Ishikawa (cell line): ENCODE results near the gene MRTFB.

Experiments used
- CEBPB ChIP-seq: IDR thresholded peaks from 2 replicates; pipeline ENCODE4 v1.6.1; 2012
- CREB1 ChIP-seq: IDR thresholded peaks from 2 replicates; pipeline ENCODE4 v1.6.1; 2012; ENCODE audit warnings: low read depth
- EGR1 ChIP-seq: IDR thresholded peaks from 2 replicates; pipeline ENCODE4 v1.6.1; 2012
- EP300 ChIP-seq: IDR thresholded peaks from 2 replicates; pipeline ENCODE4 v1.6.1; 2012; ENCODE audit warnings: borderline replicate concordance
- FOXM1 ChIP-seq: IDR thresholded peaks from 2 replicates; pipeline ENCODE4 v1.6.1; 2012; ENCODE audit warnings: low read depth, borderline replicate concordance
- NFIC ChIP-seq: IDR thresholded peaks from 2 replicates; pipeline ENCODE4 v1.6.1; 2012
- RAD21 ChIP-seq: IDR thresholded peaks from 2 replicates; pipeline ENCODE4 v1.6.1; 2012; ENCODE audit warnings: low read depth
- TAF1 ChIP-seq: IDR thresholded peaks from 2 replicates; pipeline ENCODE4 v1.6.1; 2012; ENCODE audit warnings: low read depth, mild to moderate bottlenecking
- TCF12 ChIP-seq: IDR thresholded peaks from 2 replicates; pipeline ENCODE4 v1.6.1; 2012; ENCODE audit warnings: low read depth
- TEAD4 ChIP-seq: IDR thresholded peaks from 2 replicates; pipeline ENCODE4 v1.6.1; 2012
- YY1 ChIP-seq: IDR thresholded peaks from 2 replicates; pipeline ENCODE4 v1.6.1; 2012; ENCODE audit warnings: low read depth
- ZBTB7A ChIP-seq: IDR thresholded peaks from 2 replicates; pipeline ENCODE4 v1.6.1; 2012; ENCODE audit warnings: low read depth
- TF ChIP-seq, protein P1 (sequence below): IDR thresholded peaks from 2 replicates; pipeline ENCODE4 v1.6.1; 2012
- TF ChIP-seq, protein P2 (sequence below): IDR thresholded peaks from 2 replicates; pipeline ENCODE4 v1.6.1; 2012
- TF ChIP-seq, protein P3 (sequence below): IDR thresholded peaks from 2 replicates; pipeline ENCODE4 v1.6.1; 2012; ENCODE audit warnings: low read depth, mild to moderate bottlenecking

The MRTFB gene

DNA sequence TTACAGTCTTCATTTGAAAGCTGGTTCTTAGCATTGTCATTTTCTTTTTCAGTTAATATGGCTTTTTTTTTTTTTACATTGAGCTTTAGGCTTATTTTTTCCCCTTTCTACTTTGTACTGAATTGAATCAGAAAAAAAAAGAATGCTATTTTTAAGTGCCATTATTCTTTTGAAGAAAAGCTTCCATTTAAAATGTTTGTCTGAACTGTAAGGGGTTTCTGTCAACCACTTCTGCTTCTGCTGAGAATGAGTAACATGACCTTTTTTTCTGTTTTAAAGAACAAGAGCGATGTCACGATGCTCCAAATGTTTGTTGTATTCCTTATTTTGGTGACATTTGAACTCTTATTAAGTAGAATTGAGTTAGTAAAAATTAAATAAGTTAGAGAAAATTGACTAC is 50.0 kb downstream of the MRTFB start:
- TF ChIP-seq EGR1 (no peak), TAF1 (no peak), ZBTB7A (no peak), EP300 (no peak), CREB1 (no peak), NFIC (no peak), CEBPB (no peak), YY1 (no peak), FOXM1 (no peak), TCF12 (no peak), TEAD4 (no peak), RAD21 (no peak)
- TF ChIP-seq, protein P1, sequence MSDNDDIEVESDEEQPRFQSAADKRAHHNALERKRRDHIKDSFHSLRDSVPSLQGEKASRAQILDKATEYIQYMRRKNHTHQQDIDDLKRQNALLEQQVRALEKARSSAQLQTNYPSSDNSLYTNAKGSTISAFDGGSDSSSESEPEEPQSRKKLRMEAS: no peak
- TF ChIP-seq, protein P2, sequence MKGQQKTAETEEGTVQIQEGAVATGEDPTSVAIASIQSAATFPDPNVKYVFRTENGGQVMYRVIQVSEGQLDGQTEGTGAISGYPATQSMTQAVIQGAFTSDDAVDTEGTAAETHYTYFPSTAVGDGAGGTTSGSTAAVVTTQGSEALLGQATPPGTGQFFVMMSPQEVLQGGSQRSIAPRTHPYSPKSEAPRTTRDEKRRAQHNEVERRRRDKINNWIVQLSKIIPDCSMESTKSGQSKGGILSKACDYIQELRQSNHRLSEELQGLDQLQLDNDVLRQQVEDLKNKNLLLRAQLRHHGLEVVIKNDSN: no peak
- TF ChIP-seq, protein P3, sequence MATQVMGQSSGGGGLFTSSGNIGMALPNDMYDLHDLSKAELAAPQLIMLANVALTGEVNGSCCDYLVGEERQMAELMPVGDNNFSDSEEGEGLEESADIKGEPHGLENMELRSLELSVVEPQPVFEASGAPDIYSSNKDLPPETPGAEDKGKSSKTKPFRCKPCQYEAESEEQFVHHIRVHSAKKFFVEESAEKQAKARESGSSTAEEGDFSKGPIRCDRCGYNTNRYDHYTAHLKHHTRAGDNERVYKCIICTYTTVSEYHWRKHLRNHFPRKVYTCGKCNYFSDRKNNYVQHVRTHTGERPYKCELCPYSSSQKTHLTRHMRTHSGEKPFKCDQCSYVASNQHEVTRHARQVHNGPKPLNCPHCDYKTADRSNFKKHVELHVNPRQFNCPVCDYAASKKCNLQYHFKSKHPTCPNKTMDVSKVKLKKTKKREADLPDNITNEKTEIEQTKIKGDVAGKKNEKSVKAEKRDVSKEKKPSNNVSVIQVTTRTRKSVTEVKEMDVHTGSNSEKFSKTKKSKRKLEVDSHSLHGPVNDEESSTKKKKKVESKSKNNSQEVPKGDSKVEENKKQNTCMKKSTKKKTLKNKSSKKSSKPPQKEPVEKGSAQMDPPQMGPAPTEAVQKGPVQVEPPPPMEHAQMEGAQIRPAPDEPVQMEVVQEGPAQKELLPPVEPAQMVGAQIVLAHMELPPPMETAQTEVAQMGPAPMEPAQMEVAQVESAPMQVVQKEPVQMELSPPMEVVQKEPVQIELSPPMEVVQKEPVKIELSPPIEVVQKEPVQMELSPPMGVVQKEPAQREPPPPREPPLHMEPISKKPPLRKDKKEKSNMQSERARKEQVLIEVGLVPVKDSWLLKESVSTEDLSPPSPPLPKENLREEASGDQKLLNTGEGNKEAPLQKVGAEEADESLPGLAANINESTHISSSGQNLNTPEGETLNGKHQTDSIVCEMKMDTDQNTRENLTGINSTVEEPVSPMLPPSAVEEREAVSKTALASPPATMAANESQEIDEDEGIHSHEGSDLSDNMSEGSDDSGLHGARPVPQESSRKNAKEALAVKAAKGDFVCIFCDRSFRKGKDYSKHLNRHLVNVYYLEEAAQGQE: no peak

DNA sequence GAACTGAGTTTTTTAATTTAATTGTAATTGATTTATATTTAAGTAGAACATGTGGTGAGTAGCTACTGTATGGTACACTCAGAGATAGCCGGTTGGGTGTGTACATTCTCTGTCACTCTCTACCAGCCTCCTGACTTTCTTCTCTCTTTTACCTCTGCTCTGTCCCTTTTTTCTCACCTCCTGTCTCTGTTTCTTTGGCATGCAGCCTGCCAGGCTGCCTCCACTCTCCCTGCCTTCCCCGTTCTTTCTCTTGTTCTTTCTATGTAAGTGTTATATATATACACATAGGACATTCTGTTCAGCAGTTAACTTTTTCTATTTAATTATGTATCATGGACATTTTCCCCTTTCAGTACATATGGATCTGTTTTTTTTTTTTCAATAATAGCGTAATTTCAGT is 50.8 kb downstream of the MRTFB start:
- TF ChIP-seq EGR1: no peak

DNA sequence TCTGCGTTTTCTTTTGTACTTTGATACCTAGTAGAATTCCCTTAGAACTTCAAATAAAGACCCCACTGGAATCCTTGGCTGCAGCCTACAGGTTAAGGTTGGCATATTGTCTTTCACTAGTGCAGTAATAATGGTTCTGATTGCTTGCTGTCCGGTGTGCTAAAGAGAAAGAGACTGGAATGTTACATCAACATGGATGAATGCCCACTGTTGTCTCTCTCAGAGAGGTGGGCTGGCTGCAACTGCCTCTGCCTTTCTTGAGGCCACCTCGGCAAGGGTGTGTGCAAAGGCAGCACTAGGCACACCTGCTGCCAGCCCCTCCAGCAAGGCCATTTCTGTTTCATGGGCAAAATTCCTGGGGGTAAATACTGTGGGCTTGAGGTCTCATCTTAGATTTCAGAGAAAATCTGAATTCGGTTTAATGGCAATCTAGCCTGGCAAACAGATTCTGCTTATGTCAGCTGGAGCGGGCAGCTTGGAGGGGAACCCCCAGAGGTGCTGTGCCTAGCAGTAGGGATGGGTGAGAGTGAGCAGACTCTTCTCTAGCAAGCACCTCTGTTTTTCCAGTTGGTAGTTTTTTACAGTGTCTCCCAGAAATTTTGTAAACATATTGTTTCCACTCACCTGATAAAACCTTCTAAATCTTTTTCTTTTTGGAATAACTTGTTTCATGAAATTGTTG is 54.0 kb downstream of the MRTFB start:
- TF ChIP-seq EP300 (no peak), NFIC (no peak), CREB1 (no peak), YY1 (no peak), RAD21 (no peak), FOXM1 (no peak), ZBTB7A (no peak), EGR1 (no peak)
- TF ChIP-seq, protein P3: no peak
- TF ChIP-seq, protein P2: no peak

DNA sequence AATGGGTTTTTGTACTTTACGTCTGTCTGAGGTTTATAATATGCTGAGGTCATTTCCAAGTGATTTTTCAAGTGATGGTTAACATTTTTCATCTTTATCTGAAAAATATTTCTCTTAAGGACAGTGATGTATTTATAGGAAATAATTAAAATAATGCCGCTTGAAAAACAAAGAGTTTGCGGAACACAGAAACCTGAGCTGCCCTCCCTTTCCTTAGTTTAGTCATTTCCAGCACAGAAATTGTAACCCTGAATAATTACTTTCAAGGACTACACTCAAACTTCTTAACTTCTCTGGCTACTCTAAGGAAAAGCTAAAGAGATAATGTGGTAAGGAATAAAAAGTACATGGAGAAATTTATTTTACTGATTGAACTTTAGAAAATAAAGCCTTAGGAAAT is 54.6 kb downstream of the MRTFB start:
- TF ChIP-seq FOXM1 (no peak), NFIC (no peak), CEBPB (no peak), EGR1 (no peak), TAF1 (no peak), YY1 (no peak), CREB1 (no peak)
- TF ChIP-seq, protein P3: no peak

DNA sequence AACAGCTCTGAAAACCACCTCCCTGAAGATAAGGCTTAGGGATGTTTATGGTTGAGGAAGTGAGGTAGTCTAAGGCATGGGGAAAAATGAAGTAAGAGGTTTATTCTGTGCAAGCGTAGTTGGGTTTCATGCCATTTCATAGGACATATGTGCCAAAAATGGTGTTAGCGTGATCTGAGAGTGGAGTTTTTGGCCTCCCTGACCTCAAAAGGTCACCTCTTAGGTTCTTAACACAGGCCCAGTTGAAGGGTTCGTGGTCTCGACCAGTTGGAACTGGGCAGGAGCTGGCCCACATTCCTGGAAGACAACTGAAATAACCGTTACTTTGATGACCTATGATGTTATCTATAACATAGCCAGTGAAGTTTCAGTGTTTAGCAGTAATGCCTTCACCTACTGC is 57.0 kb downstream of the MRTFB start:
- TF ChIP-seq YY1: no peak
- no peak for TF ChIP-seq TAF1
- TF ChIP-seq, protein P2: no peak
- TF ChIP-seq, protein P1: no peak
- TF ChIP-seq NFIC: no peak
